IPS DF 6.9 (cell line): ENCODE measurements around the gene SDR42E2.
"Not testable (repeated sequence)": the region's sequence is repeated elsewhere in the genome, so short reads cannot be mapped to it uniquely, and the experiment has no call there.

Source experiments
- DNase-seq: peaks from one replicate; pipeline ENCODE4 v3.0.0-alpha.2; 2013; ENCODE audit warnings: low read depth, low spot score
- H3K27ac ChIP-seq: one replicate; pipeline ENCODE4 v1.5.1; 2013; ENCODE audit warnings: low read length, control low read depth
- H3K27me3 ChIP-seq: 2 replicates; pipeline ENCODE4 v1.6.1; 2013; ENCODE audit warnings: mild to moderate bottlenecking, low read length; ENCODE audit not compliant: control insufficient read depth, insufficient read depth
- H3K36me3 ChIP-seq: 2 replicates; pipeline ENCODE4 v1.6.1; 2013; ENCODE audit warnings: low read length; ENCODE audit not compliant: control insufficient read depth, insufficient read depth
- H3K4me1 ChIP-seq: 2 replicates; pipeline ENCODE4 v1.6.1; 2013; ENCODE audit warnings: low read length; ENCODE audit not compliant: control insufficient read depth, insufficient read depth
- H3K4me3 ChIP-seq: 2 replicates; pipeline ENCODE4 v1.5.1; 2013; ENCODE audit warnings: mild to moderate bottlenecking, low read length
- H3K9me3 ChIP-seq: 2 replicates; pipeline ENCODE4 v1.6.1; 2013; ENCODE audit warnings: low read length, inconsistent platforms; ENCODE audit not compliant: control insufficient read depth, insufficient read depth
- WGBS: extraction: QIAGEN DNeasy Blood & Tissue Kit; methylation state at CpG from one replicate; pipeline ENCODE4 v1.1.7; 2013; ENCODE audit warnings: mixed read lengths, missing lambda C conversion rate; ENCODE audit not compliant: insufficient read length, insufficient coverage; 5-methylcytosine and 5-hydroxymethylcytosine counted together

Gene SDR42E2

DNA sequence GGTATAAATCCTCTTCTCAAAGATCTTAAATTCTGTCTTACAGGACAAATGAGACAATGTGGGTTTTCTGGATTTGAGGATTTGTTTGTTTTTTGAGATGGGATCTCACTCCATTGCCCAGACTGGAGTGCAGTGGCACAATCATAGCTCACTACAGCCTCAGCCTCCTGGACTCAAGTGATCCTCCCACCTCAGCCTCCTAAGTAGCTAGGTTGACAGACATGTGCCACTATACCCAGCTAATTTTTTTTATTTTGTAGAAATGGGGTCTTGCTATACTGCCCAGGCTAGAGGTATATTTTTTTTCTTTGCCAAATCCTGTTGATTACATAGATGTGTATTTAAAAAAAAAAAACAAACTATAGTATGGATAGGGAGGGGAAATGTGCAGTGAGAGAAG lies 31.8 kb upstream of the SDR42E2 start:
- Histone ChIP-seq H3K9me3 (no peaks in the 10 kb centered on the region), H3K27ac (no peak overlapping the region), H3K4me3 (no peak overlapping the region), H3K36me3 (no peaks in the 10 kb centered on the region), H3K4me1 (no peaks in the 10 kb centered on the region), H3K27me3 (no peaks in the 10 kb centered on the region)
- no peak for DNase-seq

- DNase-seq: no peak
- Histone ChIP-seq H3K4me3 (no peak overlapping the region), H3K4me1 (no peaks in the 10 kb centered on the region), H3K27ac (no peak overlapping the region), H3K36me3 (no peaks in the 10 kb centered on the region), H3K27me3 (no peaks in the 10 kb centered on the region), H3K9me3 (no peaks in the 10 kb centered on the region)
- no CpG with 5 or more reads among the region's 10 CpGs for WGBS
Measured at GRCh38 chr16:22132801-22133200, 29.5 kb upstream of the SDR42E2 start.

DNA sequence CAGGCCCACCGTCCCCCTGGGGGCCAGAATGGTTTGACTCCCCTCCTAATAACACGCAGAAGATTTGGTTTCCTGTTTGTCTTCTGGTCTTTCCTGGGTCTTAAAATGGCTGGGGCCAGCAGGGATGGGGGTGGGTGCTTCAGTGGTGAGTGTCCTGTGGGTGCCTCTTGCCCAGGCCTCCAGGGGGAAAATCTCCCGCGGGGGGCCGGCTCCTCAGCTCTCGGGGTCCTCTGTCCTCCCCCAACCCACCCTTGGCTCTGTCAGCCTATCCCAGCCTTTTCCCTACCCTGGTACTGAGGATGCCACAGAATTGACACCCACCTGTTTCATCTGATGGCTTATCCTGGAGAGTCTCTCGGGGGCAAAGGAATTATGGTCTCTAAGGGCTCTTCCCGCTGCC lies 23.8 kb upstream of the SDR42E2 start:
- WGBS: no CpG with 5 or more reads among the region's 8 CpGs
- H3K27ac ChIP-seq: no peak overlapping the region
- no peaks in the 10 kb centered on the region for H3K9me3 ChIP-seq
- no peak overlapping the region for H3K4me3 ChIP-seq
- no peaks in the 10 kb centered on the region for H3K4me1 ChIP-seq
- H3K36me3 ChIP-seq: no peaks in the 10 kb centered on the region
- no peak for DNase-seq
- H3K27me3 ChIP-seq: no peaks in the 10 kb centered on the region

GRCh38 chr16:22139008-22139407 lies 23.3 kb upstream of the SDR42E2 start:
- Histone ChIP-seq H3K36me3 (no peaks in the 10 kb centered on the region), H3K4me1 (no peaks in the 10 kb centered on the region), H3K27me3 (no peaks in the 10 kb centered on the region), H3K9me3 (no peaks in the 10 kb centered on the region), H3K4me3 (no peak overlapping the region), H3K27ac (no peak overlapping the region)
- no CpG with 5 or more reads among the region's 7 CpGs for WGBS
- DNase-seq: no peak

GRCh38 chr16:22139732-22140131 lies 22.6 kb upstream of the SDR42E2 start:
- no peak for DNase-seq
- Histone ChIP-seq H3K4me3 (no peak overlapping the region), H3K36me3 (no peaks in the 10 kb centered on the region), H3K4me1 (no peaks in the 10 kb centered on the region), H3K27ac (no peak overlapping the region), H3K27me3 (no peaks in the 10 kb centered on the region), H3K9me3 (no peaks in the 10 kb centered on the region)
- no CpG with 5 or more reads among the region's 1 CpG for WGBS

GRCh38 chr16:22141767-22142166 lies 20.5 kb upstream of the SDR42E2 start:
- H3K36me3 ChIP-seq: no peaks in the 10 kb centered on the region
- H3K9me3 ChIP-seq: no peaks in the 10 kb centered on the region
- no peaks in the 10 kb centered on the region for H3K4me1 ChIP-seq
- H3K4me3 ChIP-seq: no peak overlapping the region
- peak; percentile 45 for DNase-seq
- no peaks in the 10 kb centered on the region for H3K27me3 ChIP-seq
- no CpG with 5 or more reads among the region's 1 CpG for WGBS
- no peak overlapping the region for H3K27ac ChIP-seq

DNA sequence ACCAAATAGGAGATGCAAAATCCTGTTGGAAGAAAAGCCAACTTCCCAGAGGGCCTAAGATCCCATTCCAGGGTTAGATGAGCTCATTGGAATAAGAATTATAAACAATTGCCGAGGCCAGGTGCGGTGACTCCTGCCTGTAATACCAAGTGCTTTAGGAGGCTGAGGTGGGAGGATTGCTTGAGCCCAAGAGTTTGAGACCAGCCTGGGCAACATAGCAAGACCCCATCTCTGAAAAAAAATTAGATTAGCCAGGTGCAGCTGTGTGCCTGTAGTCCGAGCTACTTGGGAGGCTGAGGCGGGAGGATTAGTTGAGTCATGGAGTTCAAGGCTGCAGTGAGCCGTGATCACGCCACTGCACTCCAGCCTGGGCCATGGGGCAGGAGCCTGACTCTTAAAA lies 17.8 kb upstream of the SDR42E2 start:
- H3K4me1 ChIP-seq: no peaks in the 10 kb centered on the region
- H3K9me3 ChIP-seq: no peaks in the 10 kb centered on the region
- no peaks in the 10 kb centered on the region for H3K27me3 ChIP-seq
- no peaks in the 10 kb centered on the region for H3K36me3 ChIP-seq
- H3K27ac ChIP-seq: no peak overlapping the region
- H3K4me3 ChIP-seq: no peak overlapping the region
- DNase-seq: no peak
- WGBS: no CpG with 5 or more reads among the region's 6 CpGs

GRCh38 chr16:22147853-22148252 lies 14.5 kb upstream of the SDR42E2 start:
- Histone ChIP-seq H3K27ac (no peak overlapping the region), H3K4me3 (no peak overlapping the region), H3K27me3 (no peaks in the 10 kb centered on the region), H3K4me1 (no peaks in the 10 kb centered on the region), H3K9me3 (no peaks in the 10 kb centered on the region), H3K36me3 (no peaks in the 10 kb centered on the region)
- no peak for DNase-seq
- WGBS: no CpG with 5 or more reads among the region's 9 CpGs

DNA sequence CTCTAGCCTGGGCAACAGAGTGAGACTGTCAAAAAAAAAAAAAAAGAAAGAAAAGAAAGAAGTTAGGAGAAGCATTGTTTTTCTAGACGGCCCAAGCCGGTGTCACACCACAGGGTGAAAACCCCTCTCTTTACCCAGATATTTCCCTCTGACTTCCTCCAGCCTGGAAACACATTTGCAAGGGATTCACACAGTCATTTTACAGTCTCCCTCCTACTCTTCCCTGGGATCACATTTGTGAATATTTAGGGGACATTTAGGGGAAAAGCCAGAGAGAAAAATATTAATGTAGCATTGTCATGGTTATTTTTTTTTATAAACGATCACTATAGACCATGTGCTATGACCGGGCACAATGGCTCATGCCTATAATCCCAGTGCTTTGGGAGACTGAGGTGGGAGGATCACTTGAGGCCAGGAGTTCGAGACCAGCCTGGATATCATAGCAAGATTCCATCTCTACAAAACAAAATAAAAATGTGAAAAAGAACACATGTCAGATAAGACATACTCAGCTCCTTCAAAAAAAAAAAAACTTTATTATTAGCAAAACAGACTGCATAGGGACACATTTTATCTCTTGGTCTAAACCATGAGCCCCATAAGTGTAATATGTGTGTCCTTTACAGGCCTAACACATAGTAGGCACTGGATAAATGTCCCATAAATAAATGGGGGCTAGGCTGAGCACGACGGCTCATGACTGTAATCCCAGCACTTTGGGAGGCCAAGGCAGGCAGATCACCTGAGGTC lies 10.9 kb upstream of the SDR42E2 start:
- no CpG with 5 or more reads among the region's 7 CpGs for WGBS

DNA sequence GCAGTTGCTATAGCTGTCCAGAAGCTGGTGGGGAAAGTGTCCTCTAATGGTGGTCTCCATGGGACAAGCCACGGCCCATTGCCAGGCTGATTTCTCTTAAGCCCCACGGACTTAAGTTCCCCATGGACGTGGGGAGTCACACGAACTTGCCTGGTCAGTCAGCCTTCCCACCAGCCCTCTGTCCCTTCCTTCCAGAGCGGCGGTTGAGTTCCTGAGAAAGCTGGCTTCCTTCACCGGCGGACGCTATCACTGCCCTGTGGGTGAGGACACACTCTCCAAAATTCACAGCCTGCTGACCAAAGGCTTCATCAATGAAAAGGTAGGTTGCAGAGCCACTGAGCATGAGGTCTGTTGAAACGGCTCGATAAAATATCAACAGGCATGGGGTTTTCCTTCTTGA lies 10.0 kb upstream of the SDR42E2 start:
- no CpG with 5 or more reads among the region's 11 CpGs for WGBS
- Histone ChIP-seq H3K9me3 (no peaks in the 10 kb centered on the region), H3K27ac (no peak overlapping the region), H3K4me3 (no peak overlapping the region), H3K27me3 (no peaks in the 10 kb centered on the region), H3K36me3 (no peaks in the 10 kb centered on the region), H3K4me1 (no peaks in the 10 kb centered on the region)
- DNase-seq: no peak

More for the DNA sequence above, 10.9 kb upstream of the SDR42E2 start:
- H3K4me3 ChIP-seq: no peak overlapping the region
- no peak for DNase-seq
- no peaks in the 10 kb centered on the region for H3K4me1 ChIP-seq
- no peaks in the 10 kb centered on the region for H3K36me3 ChIP-seq
- no peak overlapping the region for H3K27ac ChIP-seq
- H3K9me3 ChIP-seq: no peaks in the 10 kb centered on the region
- no peaks in the 10 kb centered on the region for H3K27me3 ChIP-seq

GRCh38 chr16:22153078-22153477 lies 9.2 kb upstream of the SDR42E2 start:
- not testable (repeated sequence) for H3K4me3 ChIP-seq, H3K27me3 ChIP-seq, H3K4me1 ChIP-seq, H3K27ac ChIP-seq, H3K36me3 ChIP-seq, H3K9me3 ChIP-seq, DNase-seq
- no CpG with 5 or more reads among the region's 7 CpGs for WGBS
